ENCODE data around the gene KRTAP4-12.
"Not testable (repeated sequence)": the region's sequence is repeated elsewhere in the genome, so short reads cannot be mapped to it uniquely, and the experiment has no call there.

Gene KRTAP4-12

DNA sequence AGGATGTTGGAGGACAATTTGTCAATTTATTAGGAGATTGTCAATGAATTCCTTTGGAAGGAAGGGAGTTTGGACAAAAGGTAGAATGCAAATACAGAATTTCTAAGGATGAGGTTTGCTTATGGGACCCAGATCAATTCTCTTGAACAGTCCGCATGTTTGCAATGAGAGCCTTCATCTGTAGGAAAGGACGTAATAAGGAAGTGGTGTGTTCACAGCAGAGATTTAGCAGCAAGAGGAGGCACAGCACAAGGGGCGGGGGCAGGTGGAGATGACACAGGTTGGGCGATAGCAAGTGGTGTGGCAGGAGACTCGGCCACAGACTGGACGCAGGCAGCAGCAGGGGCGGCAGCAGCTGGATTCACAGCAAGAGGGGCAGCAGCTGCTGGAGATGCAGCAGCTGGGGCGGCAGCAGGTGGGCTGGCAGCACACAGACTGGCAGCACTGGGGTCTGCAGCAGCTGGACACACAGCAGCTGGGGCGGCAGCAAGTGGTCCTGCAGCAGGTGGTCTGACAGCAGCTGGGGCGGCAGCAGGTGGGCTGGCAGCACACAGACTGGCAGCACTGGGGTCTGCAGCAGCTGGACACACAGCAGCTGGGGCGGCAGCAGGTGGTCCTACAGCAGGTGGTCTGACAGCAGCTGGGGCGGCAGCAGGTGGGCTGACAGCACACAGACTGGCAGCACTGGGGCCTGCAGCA is 541 bp downstream of the KRTAP4-12 start:
- H3K27me3 ChIP-seq (ENCODE audit: control insufficient read depth, insufficient read depth, low read length); H3K36me3 ChIP-seq (ENCODE audit: control insufficient read depth, insufficient read depth, low read length); H3K4me3 ChIP-seq (ENCODE audit: low read length); H3K4me1 ChIP-seq (ENCODE audit: control insufficient read depth, insufficient read depth, low read length); H3K9me3 ChIP-seq (ENCODE audit: control insufficient read depth, low read length); H3K9ac ChIP-seq (ENCODE audit: low read length): not testable (repeated sequence)

- Histone ChIP-seq H3K9ac (ENCODE audit: low read length) (no peak overlapping the region), H3K4me3 (ENCODE audit: low read length) (no peak overlapping the region), H3K4me1 (ENCODE audit: control insufficient read depth, insufficient read depth, low read length) (no peaks in the 10 kb centered on the region), H3K36me3 (ENCODE audit: control insufficient read depth, insufficient read depth, low read length) (no peaks in the 10 kb centered on the region), H3K27me3 (ENCODE audit: control insufficient read depth, insufficient read depth, low read length) (no peaks in the 10 kb centered on the region), H3K9me3 (ENCODE audit: control insufficient read depth, low read length) (no peaks in the 10 kb centered on the region)
These were observed 2.2 kb downstream of the KRTAP4-12 start for GRCh38 chr17:41121742-41122141.

- H3K36me3 ChIP-seq (ENCODE audit: control insufficient read depth, insufficient read depth, low read length); H3K4me1 ChIP-seq (ENCODE audit: control insufficient read depth, insufficient read depth, low read length); H3K4me3 ChIP-seq (ENCODE audit: low read length); H3K9ac ChIP-seq (ENCODE audit: low read length); H3K27me3 ChIP-seq (ENCODE audit: control insufficient read depth, insufficient read depth, low read length); H3K9me3 ChIP-seq (ENCODE audit: control insufficient read depth, low read length): not testable (repeated sequence)
These were observed 4.0 kb downstream of the KRTAP4-12 start for GRCh38 chr17:41119696-41120690.

DNA sequence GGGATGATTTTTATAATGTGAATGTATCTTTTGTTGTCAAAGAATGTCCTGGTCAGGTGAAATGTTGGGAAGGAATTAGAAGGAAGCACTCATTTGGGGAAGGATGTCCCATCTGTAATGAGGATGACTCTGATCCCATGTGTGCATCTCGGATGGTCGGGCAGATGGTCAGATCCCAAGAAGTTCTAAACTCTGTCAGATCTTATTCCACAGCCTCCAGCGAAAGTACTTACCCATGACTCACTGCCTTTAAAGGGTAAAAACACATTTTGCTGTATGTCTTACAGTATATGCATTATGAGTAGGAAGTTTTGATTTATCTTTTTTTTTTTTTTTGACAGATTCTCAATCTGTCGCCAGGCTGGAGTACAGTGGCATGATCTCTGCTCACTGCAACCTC is 5.3 kb downstream of the KRTAP4-12 start:
- Histone ChIP-seq H3K36me3 (ENCODE audit: control insufficient read depth, insufficient read depth, low read length) (no peaks in the 10 kb centered on the region), H3K27me3 (ENCODE audit: control insufficient read depth, insufficient read depth, low read length) (no peaks in the 10 kb centered on the region), H3K9ac (ENCODE audit: low read length) (no peak overlapping the region), H3K9me3 (ENCODE audit: control insufficient read depth, low read length) (no peaks in the 10 kb centered on the region), H3K4me1 (ENCODE audit: control insufficient read depth, insufficient read depth, low read length) (no peaks in the 10 kb centered on the region), H3K4me3 (ENCODE audit: low read length) (no peak overlapping the region)

- H3K27me3 ChIP-seq (ENCODE audit: control insufficient read depth, insufficient read depth, low read length); H3K9ac ChIP-seq (ENCODE audit: low read length); H3K36me3 ChIP-seq (ENCODE audit: control insufficient read depth, insufficient read depth, low read length); H3K4me1 ChIP-seq (ENCODE audit: control insufficient read depth, insufficient read depth, low read length); H3K4me3 ChIP-seq (ENCODE audit: low read length); H3K9me3 ChIP-seq (ENCODE audit: control insufficient read depth, low read length): not testable (repeated sequence)
These were observed 6.1 kb downstream of the KRTAP4-12 start, which contains the start of gene KRTAP4-11 for GRCh38 chr17:41117846-41118386. Gene KRTAP4-11, minus strand, starts transcription at chr17:41118373. Its CDS starts 58 bp downstream, at chr17:41118315.

DNA sequence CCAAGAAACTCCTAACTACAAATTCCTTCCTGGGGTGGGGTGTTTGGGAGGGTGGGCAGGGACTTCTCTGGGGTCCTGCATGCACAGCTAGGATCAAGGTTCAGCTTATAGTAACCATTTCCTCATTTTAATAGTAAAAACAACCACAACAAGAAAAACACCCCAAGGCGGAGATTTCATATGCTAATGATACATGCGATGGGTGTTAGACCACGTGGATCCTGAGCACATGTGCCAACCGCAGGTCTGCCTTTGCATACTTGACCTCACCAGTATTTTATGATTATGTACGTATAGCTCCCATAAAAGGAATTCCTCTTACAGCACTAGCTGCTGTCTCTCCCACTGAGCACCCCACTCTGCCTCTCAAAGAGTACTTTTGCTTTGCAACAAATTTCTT is 7.7 kb downstream of the KRTAP4-12 start:
- Histone ChIP-seq H3K9ac (ENCODE audit: low read length) (no peak overlapping the region), H3K9me3 (ENCODE audit: control insufficient read depth, low read length) (no peaks in the 10 kb centered on the region), H3K4me1 (ENCODE audit: control insufficient read depth, insufficient read depth, low read length) (no peaks in the 10 kb centered on the region), H3K36me3 (ENCODE audit: control insufficient read depth, insufficient read depth, low read length) (no peaks in the 10 kb centered on the region), H3K27me3 (ENCODE audit: control insufficient read depth, insufficient read depth, low read length) (no peaks in the 10 kb centered on the region), H3K4me3 (ENCODE audit: low read length) (no peak overlapping the region)

GRCh38 chr17:41111151-41111885 is 12.7 kb downstream of the KRTAP4-12 start:
- no peak overlapping the region for H3K9ac ChIP-seq (ENCODE audit: low read length)
- H3K27me3 ChIP-seq (ENCODE audit: control insufficient read depth, insufficient read depth, low read length): no peaks in the 10 kb centered on the region
- no peak overlapping the region for H3K4me3 ChIP-seq (ENCODE audit: low read length)
- no peaks in the 10 kb centered on the region for H3K36me3 ChIP-seq (ENCODE audit: control insufficient read depth, insufficient read depth, low read length)
- H3K4me1 ChIP-seq (ENCODE audit: control insufficient read depth, insufficient read depth, low read length): no peaks in the 10 kb centered on the region
- H3K9me3 ChIP-seq (ENCODE audit: control insufficient read depth, low read length): no peaks in the 10 kb centered on the region

- not testable (repeated sequence) for H3K36me3 ChIP-seq (ENCODE audit: control insufficient read depth, insufficient read depth, low read length); H3K9me3 ChIP-seq (ENCODE audit: control insufficient read depth, low read length); H3K4me3 ChIP-seq (ENCODE audit: low read length); H3K4me1 ChIP-seq (ENCODE audit: control insufficient read depth, insufficient read depth, low read length); H3K9ac ChIP-seq (ENCODE audit: low read length); H3K27me3 ChIP-seq (ENCODE audit: control insufficient read depth, insufficient read depth, low read length)
These were observed 15.1 kb downstream of the KRTAP4-12 start for GRCh38 chr17:41108728-41109386.

DNA sequence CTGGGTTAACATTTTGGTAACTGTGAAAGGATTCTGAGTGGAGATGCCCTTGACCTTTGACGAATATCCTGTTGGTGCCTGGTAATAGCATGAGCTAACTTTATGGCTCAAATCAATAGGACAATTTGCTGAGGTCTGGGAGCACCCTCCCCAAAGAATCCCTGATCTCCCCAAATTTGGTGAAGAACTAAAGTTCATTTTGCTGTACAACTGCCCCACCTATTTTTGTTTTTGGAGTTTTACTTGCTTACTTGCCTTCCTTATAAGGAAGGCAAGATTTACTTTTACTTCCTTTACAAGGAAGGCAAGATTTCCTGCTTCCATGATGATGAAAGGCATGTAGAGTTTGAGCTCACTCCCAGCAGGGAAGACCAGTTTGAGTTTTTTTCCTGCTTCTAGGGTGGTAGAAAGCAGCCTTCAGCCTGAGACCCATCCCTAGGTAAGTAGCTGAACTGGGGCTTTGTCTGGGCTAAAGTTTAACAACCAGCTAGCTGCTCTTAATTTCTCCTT is 16.0 kb downstream of the KRTAP4-12 start:
- no peak overlapping the region for H3K9ac ChIP-seq (ENCODE audit: low read length)

DNA sequence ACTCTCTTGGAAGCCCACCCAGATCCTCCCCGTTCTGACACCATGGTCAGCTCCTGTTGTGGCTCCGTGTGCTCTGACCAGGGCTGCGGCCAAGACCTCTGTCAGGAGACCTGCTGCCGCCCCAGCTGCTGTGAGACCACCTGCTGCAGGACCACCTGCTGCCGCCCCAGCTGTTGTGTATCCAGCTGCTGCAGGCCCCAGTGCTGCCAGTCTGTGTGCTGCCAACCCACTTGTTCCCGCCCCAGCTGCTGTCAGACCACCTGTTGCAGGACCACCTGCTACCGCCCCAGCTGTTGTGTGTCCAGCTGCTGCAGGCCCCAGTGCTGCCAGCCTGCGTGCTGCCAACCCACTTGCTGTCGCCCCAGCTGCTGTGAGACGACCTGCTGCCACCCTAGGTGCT is 18.6 kb downstream of the KRTAP4-12 start, which contains the start of gene KRTAP4-9:
KRTAP4-9 (plus strand) TSS at position 43 of the 400 bp plus-strand sequence; CDS start at position 43, 0 bp downstream.
- H3K36me3 ChIP-seq (ENCODE audit: control insufficient read depth, insufficient read depth, low read length); H3K27me3 ChIP-seq (ENCODE audit: control insufficient read depth, insufficient read depth, low read length); H3K4me3 ChIP-seq (ENCODE audit: low read length); H3K4me1 ChIP-seq (ENCODE audit: control insufficient read depth, insufficient read depth, low read length); H3K9ac ChIP-seq (ENCODE audit: low read length); H3K9me3 ChIP-seq (ENCODE audit: control insufficient read depth, low read length): not testable (repeated sequence)

More for the DNA sequence above, 16.0 kb downstream of the KRTAP4-12 start:
- Histone ChIP-seq H3K9me3 (ENCODE audit: control insufficient read depth, low read length) (no peaks in the 10 kb centered on the region), H3K36me3 (ENCODE audit: control insufficient read depth, insufficient read depth, low read length) (no peaks in the 10 kb centered on the region), H3K27me3 (ENCODE audit: control insufficient read depth, insufficient read depth, low read length) (no peaks in the 10 kb centered on the region), H3K4me3 (ENCODE audit: low read length) (no peak overlapping the region), H3K4me1 (ENCODE audit: control insufficient read depth, insufficient read depth, low read length) (no peaks in the 10 kb centered on the region)

DNA sequence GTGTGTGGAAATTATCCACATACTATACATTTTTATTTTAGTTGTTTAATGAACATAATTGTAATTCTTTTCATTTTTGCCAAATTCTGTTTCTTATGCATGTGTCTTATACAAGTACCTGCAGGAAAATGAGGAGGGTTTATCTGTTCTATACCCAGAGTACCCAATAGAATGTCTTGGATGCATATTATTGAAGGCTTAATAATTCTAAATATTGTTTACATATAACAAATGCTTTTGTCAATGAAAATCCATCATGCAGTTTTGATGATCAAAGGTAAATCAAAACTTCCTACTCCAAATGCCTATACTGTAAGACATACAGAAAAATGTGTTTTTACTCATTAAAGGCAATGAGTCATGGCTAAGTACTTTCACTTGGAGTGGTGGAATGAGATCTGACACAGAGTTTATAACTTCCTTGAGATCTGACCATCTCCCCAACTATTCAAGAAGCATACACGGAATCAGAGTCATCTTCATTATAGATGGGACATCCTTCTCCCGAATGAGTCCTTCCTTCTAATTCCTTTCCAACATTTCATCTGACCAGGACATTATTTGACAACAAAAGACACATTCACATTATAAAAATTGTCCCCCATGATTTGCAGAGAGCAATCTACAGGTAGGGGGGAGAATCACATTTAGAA is 19.5 kb downstream of the KRTAP4-12 start:
- not testable (repeated sequence) for H3K4me1 ChIP-seq (ENCODE audit: control insufficient read depth, insufficient read depth, low read length); H3K9me3 ChIP-seq (ENCODE audit: control insufficient read depth, low read length); H3K36me3 ChIP-seq (ENCODE audit: control insufficient read depth, insufficient read depth, low read length); H3K4me3 ChIP-seq (ENCODE audit: low read length); H3K9ac ChIP-seq (ENCODE audit: low read length); H3K27me3 ChIP-seq (ENCODE audit: control insufficient read depth, insufficient read depth, low read length)
